SK-N-SH (cell line): Measurements from ENCODE around the gene CPEB4. TPM values are rescaled to one million over a fixed set of nuclear protein-coding genes. Genes with fewer than 3 reads are reported as not detected.

Experiments
- CTCF ChIA-PET: fragments of 300-600, 350-600 bp; formaldehyde crosslinking; extraction: SDS; loops from one replicate; lab custom pipeline; 2021; lab: Yijun Ruan, JAX
- POLR2A ChIA-PET: fragments of 350-600 bp; sonication (Branson Sonifier 250); formaldehyde crosslinking; extraction: SDS; loops from one replicate; lab custom pipeline; 2020; ENCODE audit warnings: antibody characterized with exemption, inconsistent platforms; lab: Yijun Ruan, JAX
- DNase-seq: peaks from one replicate; pipeline ENCODE4 v3.0.0; 2012
- H2AFZ ChIP-seq: fragments of 200-600 bp; sonication (generic); 2 replicates; pipeline ENCODE4 v1.8.1; 2016; ENCODE audit warnings: antibody characterized with exemption, mild to moderate bottlenecking, low read depth
- H3F3A ChIP-seq: fragments of 200-600 bp; sonication (generic); replicated peaks from 2 replicates; pipeline ENCODE3; 2016; ENCODE audit warnings: antibody characterized with exemption, mild to moderate bottlenecking; ENCODE audit not compliant: insufficient read depth
- H3K27ac ChIP-seq, 2 experiments: fragments of 200-500 bp in 1 of 2; fragments of 200-600 bp in 1 of 2; sonication (Bioruptor generic) in 1 of 2; sonication (generic), shearing (Covaris generic) in 1 of 2; 2 replicates each; pipeline versions ENCODE4 v1.5.1 to v1.6.1; 2014 to 2016; ENCODE audit warnings: low read depth in 2 of 2, inconsistent platforms in 1 of 2, low read length in 1 of 2, mild to moderate bottlenecking in 1 of 2, mixed read lengths in 1 of 2
- H3K27me3 ChIP-seq: fragments of 200-600 bp; sonication (generic), shearing (Covaris generic); 2 replicates; pipeline ENCODE4 v1.6.1; 2016; ENCODE audit warnings: mixed run types; ENCODE audit not compliant: insufficient read depth
- H3K36me3 ChIP-seq, 2 experiments: fragments of 200-500 bp in 1 of 2; fragments of 200-600 bp in 1 of 2; sonication (Bioruptor generic) in 1 of 2; sonication (generic) in 1 of 2; replicated peaks in 1 of 2; 2 replicates each; pipeline versions ENCODE3 to v1.5.1; 2014 to 2016; ENCODE audit warnings: low read length in 1 of 2, mild to moderate bottlenecking in 1 of 2; ENCODE audit not compliant: insufficient read depth in 2 of 2, control insufficient read depth in 1 of 2
- H3K4me1 ChIP-seq, 2 experiments: fragments of 200-500 bp in 1 of 2; fragments of 200-600 bp in 1 of 2; sonication (Bioruptor generic) in 1 of 2; sonication (generic), shearing (Covaris generic) in 1 of 2; 2 replicates each; pipeline versions ENCODE4 v1.5.1 to v1.6.1; 2014 to 2016; ENCODE audit warnings: low read depth in 1 of 2, low read length in 1 of 2, mixed run types in 1 of 2; ENCODE audit not compliant: insufficient read depth in 2 of 2, control insufficient read depth in 1 of 2
- H3K4me2 ChIP-seq: fragments of 200-600 bp; sonication (generic), shearing (Covaris generic); 2 replicates; pipeline ENCODE4 v1.6.1; 2017; ENCODE audit warnings: mixed run types
- H3K4me3 ChIP-seq, 2 experiments: fragments of 200-500 bp in 1 of 2; fragments of 200-600 bp in 1 of 2; sonication (Bioruptor generic) in 1 of 2; sonication (generic), shearing (Covaris generic) in 1 of 2; 2 replicates each; pipeline versions ENCODE4 v1.5.1 to v1.8.1; 2014 to 2016; ENCODE audit warnings: low read depth in 2 of 2, inconsistent platforms in 1 of 2, low read length in 1 of 2, mild to moderate bottlenecking in 1 of 2, mixed read lengths in 1 of 2, moderate library complexity in 1 of 2
- H3K79me2 ChIP-seq: fragments of 200-600 bp; sonication (generic); 2 replicates; pipeline ENCODE4 v1.8.1; 2017; ENCODE audit warnings: mild to moderate bottlenecking; ENCODE audit not compliant: insufficient read depth
- H3K9ac ChIP-seq: fragments of 200-600 bp; sonication (generic); 2 replicates; pipeline ENCODE4 v1.6.1; 2017; ENCODE audit warnings: mixed run types
- H3K9me2 ChIP-seq: fragments of 200-600 bp; sonication (generic); 2 replicates; pipeline ENCODE4 v1.6.1; 2017; ENCODE audit warnings: mixed run types
- H3K9me3 ChIP-seq: fragments of 200-600 bp; sonication (generic); 2 replicates; pipeline ENCODE4 v1.6.1; 2017; ENCODE audit warnings: mixed run types, mild to moderate bottlenecking, moderate library complexity
- H4K20me1 ChIP-seq: fragments of 200-600 bp; sonication (generic); 2 replicates; pipeline ENCODE4 v1.6.1; 2017; ENCODE audit warnings: mild to moderate bottlenecking, mixed run types; ENCODE audit not compliant: insufficient read depth
- EP300 ChIP-seq, 2 experiments: IDR thresholded peaks; 2 replicates each; pipeline versions ENCODE4 v1.4.0 to v1.6.1; 2012; ENCODE audit warnings: borderline replicate concordance in 1 of 2, low read depth in 1 of 2, low read length in 1 of 2
- RCOR1 ChIP-seq: fragments of 150-350 bp; IDR thresholded peaks from 2 replicates; pipeline ENCODE4 v1.6.1; 2017; ENCODE audit warnings: antibody characterized with exemption, low read length
- REST ChIP-seq: IDR thresholded peaks from 2 replicates; pipeline ENCODE4 v1.6.1; 2012; ENCODE audit warnings: mild to moderate bottlenecking, low read depth, low read length, moderate library complexity
- RFX5 ChIP-seq: IDR thresholded peaks from 2 replicates; pipeline ENCODE4 v1.6.1; 2012; ENCODE audit warnings: mild to moderate bottlenecking, improper control_type of control experiment, low read length
- TCF12 ChIP-seq: IDR thresholded peaks from 2 replicates; pipeline ENCODE4 v1.4.0; 2012
- USF2 ChIP-seq: fragments of 150-350 bp; IDR thresholded peaks from 2 replicates; pipeline ENCODE4 v1.6.1; 2017; ENCODE audit warnings: antibody characterized with exemption, low read length, low read depth, borderline replicate concordance
- YY1 ChIP-seq: IDR thresholded peaks from 2 replicates; pipeline ENCODE4 v1.4.0; 2012; ENCODE audit warnings: low read depth, mild to moderate bottlenecking
- WGBS: methylation state at CpG from one replicate; pipeline ENCODE4 v1.1.6; 2017; ENCODE audit warnings: low lambda C conversion rate; 5-methylcytosine and 5-hydroxymethylcytosine counted together
- polyA plus RNA-seq, 3 experiments: library from polyadenylated mRNA; depleted of rRNA; stranded (reverse); fragments of >200 nt; gene quantifications; 2 replicates each; pipeline ENCODE4 v1.2.3, GENCODE V29; 2012
- TF ChIP-seq, protein P1 (sequence below): fragments of 200-600 bp; sonication (generic); IDR thresholded peaks from 2 replicates; pipeline ENCODE4 v1.6.1; 2017; ENCODE audit warnings: antibody characterized with exemption, mild to moderate bottlenecking, moderate library complexity
- TF ChIP-seq, protein P2 (sequence below): IDR thresholded peaks from 2 replicates; pipeline ENCODE4 v1.4.0; 2012; ENCODE audit warnings: low read depth, borderline replicate concordance
- TF ChIP-seq, protein P3 (sequence below): IDR thresholded peaks from 2 replicates; pipeline ENCODE4 v1.4.0; 2012; ENCODE audit warnings: low read depth, borderline replicate concordance
- TF ChIP-seq, protein P4 (sequence below): IDR thresholded peaks from 2 replicates; pipeline ENCODE4 v1.4.0; 2012; ENCODE audit warnings: low read depth

The CPEB4 gene
- polyA plus RNA-seq, 1 of the 3 experiments (the other 2 are of a cell fraction): 6.8 TPM

GRCh38 chr5:173878224-173878967 is 9.8 kb upstream of the CPEB4 start:
- no peaks in the 10 kb centered on the region for H3K36me3 ChIP-seq
- POLR2A ChIA-PET: no interaction called here

More at GRCh38 chr5:173878224-173878967, 9.8 kb upstream of the CPEB4 start:
- peak overlapping the region in 1 of 2 experiments; percentile 39; a peak in 1 of 4 replicates for H3K27ac ChIP-seq
- no peaks in the 10 kb centered on the region for H3K9me3 ChIP-seq
- peaks cover 0 to 6% of the 10 kb centered on the region in 2 experiments; a peak in 1 of 4 replicates for H3K4me1 ChIP-seq
- no peaks in the 10 kb centered on the region for H3K27me3 ChIP-seq
- no peak overlapping the region for H3K4me2 ChIP-seq
- TF ChIP-seq RCOR1 (no peak), USF2 (no peak), EP300 (IDR thresholded peaks at IDR 0.05; ENCODE audit: borderline replicate concordance in 1 of 2, low read depth in 1 of 2, low read length in 1 of 2) (no peak), TCF12 (no peak), YY1 (no peak), REST (no peak), RFX5 (no peak)
- TF ChIP-seq, protein P1, sequence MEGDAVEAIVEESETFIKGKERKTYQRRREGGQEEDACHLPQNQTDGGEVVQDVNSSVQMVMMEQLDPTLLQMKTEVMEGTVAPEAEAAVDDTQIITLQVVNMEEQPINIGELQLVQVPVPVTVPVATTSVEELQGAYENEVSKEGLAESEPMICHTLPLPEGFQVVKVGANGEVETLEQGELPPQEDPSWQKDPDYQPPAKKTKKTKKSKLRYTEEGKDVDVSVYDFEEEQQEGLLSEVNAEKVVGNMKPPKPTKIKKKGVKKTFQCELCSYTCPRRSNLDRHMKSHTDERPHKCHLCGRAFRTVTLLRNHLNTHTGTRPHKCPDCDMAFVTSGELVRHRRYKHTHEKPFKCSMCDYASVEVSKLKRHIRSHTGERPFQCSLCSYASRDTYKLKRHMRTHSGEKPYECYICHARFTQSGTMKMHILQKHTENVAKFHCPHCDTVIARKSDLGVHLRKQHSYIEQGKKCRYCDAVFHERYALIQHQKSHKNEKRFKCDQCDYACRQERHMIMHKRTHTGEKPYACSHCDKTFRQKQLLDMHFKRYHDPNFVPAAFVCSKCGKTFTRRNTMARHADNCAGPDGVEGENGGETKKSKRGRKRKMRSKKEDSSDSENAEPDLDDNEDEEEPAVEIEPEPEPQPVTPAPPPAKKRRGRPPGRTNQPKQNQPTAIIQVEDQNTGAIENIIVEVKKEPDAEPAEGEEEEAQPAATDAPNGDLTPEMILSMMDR: no peak
- TF ChIP-seq, protein P2, sequence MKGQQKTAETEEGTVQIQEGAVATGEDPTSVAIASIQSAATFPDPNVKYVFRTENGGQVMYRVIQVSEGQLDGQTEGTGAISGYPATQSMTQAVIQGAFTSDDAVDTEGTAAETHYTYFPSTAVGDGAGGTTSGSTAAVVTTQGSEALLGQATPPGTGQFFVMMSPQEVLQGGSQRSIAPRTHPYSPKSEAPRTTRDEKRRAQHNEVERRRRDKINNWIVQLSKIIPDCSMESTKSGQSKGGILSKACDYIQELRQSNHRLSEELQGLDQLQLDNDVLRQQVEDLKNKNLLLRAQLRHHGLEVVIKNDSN: no peak
- TF ChIP-seq, protein P3, sequence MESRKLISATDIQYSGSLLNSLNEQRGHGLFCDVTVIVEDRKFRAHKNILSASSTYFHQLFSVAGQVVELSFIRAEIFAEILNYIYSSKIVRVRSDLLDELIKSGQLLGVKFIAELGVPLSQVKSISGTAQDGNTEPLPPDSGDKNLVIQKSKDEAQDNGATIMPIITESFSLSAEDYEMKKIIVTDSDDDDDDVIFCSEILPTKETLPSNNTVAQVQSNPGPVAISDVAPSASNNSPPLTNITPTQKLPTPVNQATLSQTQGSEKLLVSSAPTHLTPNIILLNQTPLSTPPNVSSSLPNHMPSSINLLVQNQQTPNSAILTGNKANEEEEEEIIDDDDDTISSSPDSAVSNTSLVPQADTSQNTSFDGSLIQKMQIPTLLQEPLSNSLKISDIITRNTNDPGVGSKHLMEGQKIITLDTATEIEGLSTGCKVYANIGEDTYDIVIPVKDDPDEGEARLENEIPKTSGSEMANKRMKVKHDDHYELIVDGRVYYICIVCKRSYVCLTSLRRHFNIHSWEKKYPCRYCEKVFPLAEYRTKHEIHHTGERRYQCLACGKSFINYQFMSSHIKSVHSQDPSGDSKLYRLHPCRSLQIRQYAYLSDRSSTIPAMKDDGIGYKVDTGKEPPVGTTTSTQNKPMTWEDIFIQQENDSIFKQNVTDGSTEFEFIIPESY: no peak
- TF ChIP-seq, protein P4, sequence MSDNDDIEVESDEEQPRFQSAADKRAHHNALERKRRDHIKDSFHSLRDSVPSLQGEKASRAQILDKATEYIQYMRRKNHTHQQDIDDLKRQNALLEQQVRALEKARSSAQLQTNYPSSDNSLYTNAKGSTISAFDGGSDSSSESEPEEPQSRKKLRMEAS: no peak
- H3K9me2 ChIP-seq: no peaks in the 10 kb centered on the region
- 74% methylated on average over 5 of the region's 5 CpGs for WGBS
- H3K9ac ChIP-seq: no peak overlapping the region
- no peaks in the 10 kb centered on the region for H4K20me1 ChIP-seq
- no peak overlapping the region for H2AFZ ChIP-seq
- H3K79me2 ChIP-seq: no peaks in the 10 kb centered on the region
- CTCF ChIA-PET: no interaction called here
- no peak overlapping the region for H3K4me3 ChIP-seq
- H3F3A ChIP-seq: no peaks in the 10 kb centered on the region
- DNase-seq: no peak
